Stimulated activated CD4-positive, alpha-beta T cell treated with anti-CD3 and anti-CD28 coated beads, Interleukin-12 subunit alpha, Interleukin-12 subunit beta, amount 100 ng/mL, for 24 hours (primary cell): ENCODE measurements around the gene ATAD3A.
"Not testable (repeated sequence)": the region's sequence is repeated elsewhere in the genome, so short reads cannot be mapped to it uniquely, and the experiment has no call there.

ENCODE experiments used
- DNase-seq, 2 experiments: peaks; one replicate each; pipeline ENCODE4 v3.0.0-alpha.2; 2020; ENCODE audit warnings: low read depth in 2 of 2

ATAD3A gene

DNA sequence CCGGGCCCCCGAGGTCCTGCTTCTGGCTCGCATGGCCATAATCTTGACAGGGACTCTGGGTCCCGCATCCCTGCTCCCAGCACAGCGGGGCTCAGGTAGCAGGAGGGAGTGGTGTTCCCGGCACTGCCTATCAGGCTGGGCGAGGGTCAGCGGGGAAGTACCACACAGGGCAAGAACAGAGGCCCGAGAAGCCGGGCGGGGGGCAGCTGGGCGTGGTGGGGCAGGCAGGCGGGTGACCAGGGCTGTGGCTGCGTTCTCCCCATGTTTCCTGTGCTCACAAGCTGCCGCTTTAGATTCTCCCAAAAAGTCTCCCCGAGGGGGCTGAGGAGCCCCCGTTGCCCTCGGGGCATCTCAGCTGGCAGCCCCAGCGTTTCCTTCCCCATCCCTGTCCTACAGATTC lies 22.1 kb upstream of the ATAD3A start:
- no peak for DNase-seq

DNA sequence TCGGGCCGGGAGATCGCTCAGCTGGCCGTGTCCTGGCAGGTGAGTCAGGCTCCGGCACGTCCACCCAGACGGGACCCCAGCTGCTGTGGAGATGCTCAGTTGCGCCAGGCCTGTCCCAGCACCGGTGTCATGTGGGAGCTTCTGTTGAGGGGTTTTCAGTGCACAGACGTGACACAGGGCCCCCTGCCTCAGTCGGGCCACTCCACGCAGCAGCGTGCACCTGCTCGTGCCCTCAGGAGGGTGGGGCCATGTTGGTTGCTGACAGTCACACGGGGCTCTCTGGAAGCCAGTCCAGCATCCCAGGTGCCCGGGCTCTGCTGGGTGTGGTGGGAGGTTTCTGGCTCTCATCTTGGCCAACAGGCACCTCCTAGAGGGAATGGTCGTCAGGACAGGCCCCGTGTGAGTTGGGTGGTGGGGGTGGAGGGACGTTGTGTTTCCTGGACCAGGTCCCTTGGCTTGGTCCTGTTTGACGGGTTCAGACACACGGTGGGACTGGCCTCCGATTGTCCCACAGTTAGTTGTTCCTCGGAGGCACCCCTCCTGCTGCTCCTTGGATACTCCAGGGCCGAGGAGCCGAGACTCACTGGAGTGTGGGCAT lies 21.2 kb upstream of the ATAD3A start:
- no peak for DNase-seq

DNA sequence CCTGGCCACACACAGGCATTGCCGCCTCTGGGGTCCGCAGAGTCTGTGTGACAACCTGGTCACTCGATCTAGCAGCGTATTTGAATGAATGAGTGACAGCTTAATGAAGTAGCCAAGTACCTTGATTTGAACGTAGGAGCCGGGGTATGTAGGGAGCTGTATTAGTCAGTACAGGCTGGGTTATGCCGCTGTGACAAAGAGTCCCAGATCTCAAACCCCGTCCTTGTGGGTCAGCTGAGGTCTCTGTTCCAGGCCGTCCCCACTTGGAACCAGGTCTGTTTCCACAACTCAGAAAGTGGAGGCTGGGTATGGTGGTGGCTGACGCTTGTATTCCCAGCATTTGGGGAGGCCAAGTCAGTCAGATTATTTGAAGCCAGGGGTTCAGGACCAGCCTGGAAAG lies 20.4 kb upstream of the ATAD3A start:
- no peak for DNase-seq

DNA sequence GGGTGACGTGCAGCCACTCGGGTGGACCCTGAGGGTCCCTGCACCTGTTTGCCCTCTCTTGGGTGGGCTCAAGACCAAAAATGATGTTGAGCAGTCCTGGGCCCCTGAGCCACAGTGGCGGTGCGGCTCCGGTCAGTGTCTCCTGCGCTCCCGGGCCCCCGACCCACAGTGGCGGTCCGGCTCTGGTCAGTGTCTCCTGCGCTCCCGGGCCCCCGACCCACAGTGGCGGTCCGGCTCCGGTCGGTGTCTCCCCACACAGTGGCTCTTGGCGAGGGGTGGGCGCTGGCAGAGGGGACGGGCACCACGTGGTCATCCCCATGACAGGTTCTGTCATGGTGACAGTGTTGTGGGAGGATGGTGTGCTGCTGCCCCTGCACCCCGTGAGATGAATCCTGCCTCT lies 17.7 kb upstream of the ATAD3A start:
- DNase-seq: not testable (repeated sequence)

- DNase-seq: not testable (repeated sequence)
Measured at GRCh38 chr1:1495461-1495975, 16.4 kb upstream of the ATAD3A start.

DNA sequence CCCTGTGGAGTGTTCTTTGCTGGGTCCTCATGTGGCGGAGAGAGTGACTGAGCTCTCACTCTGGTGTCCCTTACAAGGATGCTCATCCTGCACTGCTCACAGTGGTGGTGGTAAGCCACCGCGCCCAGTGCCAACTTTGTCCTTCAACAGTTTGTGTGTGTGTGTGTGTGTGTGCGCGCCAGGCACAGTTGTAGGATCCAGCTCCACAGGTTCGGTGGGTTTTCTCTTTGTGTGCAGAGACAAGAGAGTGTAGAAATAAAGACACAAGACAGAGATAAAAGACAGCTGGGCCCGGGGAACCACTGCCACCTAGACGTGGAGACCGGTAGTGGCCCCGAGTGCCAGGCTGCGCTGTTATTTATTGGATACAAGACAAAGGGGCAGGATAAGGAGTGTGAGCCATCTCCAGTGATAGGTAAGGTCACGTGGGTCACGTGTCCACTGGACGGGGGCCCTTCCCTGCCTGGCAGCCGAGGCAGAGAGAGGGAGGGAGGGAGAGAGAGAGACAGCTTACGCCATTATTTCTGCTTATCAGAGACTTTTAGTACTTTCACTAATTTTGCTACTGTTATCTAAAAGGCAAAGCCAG lies 7.1 kb upstream of the ATAD3A start:
- peak; percentile 40 to 66 for DNase-seq

GRCh38 chr1:1505366-1505798 lies 6.6 kb upstream of the ATAD3A start:
- not testable (repeated sequence) for DNase-seq

GRCh38 chr1:1505801-1506200 lies 6.2 kb upstream of the ATAD3A start:
- not testable (repeated sequence) for DNase-seq

DNA sequence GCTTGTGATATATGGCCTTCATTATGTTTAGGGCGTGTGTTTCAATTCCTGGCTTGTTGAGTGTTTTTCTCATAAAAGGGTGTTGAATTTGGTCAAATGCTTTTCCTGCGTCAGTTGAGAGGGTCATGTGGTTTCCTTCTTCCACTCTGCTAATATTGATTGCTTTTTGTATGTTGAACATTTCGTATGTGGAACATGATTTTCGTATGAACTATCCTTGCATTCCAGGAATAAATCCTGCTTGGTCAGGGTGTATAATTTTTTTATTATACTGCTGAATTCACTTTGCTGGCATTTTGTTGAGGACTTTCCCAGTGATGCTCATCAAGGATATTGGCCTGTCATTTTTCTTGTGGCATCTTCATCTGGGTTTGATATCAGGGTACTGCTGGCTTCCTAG lies 4.7 kb upstream of the ATAD3A start:
- DNase-seq: no peak

- DNase-seq: not testable (repeated sequence)
Measured at GRCh38 chr1:1508775-1509464, 3.0 kb upstream of the ATAD3A start.

DNA sequence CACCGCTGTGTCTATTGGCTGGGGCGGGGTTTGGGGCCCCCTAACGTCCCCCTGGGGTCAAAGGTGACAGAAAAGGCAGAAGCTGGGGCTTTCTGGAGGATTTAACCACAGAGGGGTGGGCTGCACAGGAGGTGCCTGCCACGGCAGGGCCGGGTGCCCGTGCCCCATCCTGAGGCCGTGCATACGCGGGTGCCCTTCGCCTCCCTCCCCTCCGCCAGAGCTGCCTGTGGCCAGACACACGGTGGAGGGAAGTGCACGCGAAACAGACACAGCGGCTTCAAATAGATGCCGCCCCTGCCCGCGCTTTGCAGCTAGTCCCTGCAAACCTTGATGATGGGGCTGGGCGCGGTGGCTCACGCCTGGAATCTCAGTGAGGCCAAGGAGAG lies 2.5 kb upstream of the ATAD3A start:
- DNase-seq: not testable (repeated sequence)

DNA sequence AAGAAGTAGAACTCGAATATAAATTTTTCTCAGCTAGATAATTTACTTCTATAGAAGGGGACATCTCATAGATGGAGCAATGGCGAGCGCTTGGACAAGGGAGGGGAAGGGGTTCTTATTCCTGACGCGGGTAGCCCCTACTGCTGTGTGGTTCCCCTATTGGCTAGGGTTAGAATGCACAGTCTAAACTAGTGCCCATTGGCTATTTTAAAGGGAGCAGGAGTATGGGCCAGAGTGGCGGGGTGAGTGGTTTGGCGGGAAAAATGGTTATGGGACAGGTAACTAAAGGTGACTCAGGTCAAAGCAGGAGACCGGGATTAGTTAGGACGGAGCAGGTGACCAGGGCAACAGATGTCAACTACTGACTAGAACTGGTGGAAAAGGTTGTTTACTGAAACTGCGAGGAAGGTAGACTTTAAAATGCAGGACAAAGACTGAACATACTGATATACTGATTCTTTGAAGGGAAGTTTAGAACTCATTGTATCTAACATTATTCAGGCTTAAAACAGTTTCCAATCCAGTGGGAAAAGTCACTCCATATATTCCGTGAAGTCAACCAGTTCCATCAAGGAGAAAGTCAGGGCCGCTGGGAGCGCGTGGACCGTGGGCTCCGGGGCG lies 940 bp upstream of the ATAD3A start:
- DNase-seq: no peak

DNA sequence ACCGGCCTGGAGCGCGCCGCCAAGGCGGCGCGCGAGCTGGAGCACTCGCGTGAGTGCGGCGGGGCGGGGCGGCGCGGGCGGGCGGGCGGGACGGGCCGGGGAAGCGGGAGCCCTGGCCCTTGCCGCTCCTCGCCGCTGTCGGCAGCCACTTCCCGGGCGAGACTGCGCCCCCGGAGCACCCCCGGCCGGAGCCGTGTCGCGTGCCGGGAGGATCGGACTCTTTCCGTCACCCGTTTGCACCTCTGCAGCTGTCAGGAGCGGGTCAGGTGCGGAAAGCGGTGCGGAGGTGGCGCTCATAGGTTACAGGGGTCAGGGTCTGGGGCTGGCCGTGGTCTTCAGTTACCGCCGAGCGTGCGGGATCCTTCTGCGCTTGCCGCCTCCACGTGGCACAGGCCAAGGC lies 463 bp downstream of the ATAD3A start:
- not testable (repeated sequence) for DNase-seq

DNA sequence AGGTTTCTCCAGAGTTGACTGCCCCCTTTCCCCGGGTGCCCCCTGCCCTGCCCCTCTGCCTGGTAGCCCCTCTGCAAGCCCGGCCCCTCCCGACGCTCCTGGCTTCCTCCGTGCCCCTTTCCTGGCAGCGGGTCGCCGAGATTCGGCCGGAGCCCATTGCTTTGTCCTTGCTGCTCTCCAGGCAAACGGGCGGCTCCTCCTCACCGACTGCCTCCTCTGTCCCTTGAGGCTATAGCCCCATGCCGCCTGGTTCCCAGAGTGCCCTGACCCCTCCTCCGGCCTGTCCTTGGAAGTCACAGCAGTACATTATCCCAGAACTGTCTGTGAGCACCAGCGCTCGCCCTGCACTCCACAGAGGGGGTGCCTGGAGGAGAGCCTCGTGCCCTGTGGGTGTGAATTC lies 1.7 kb downstream of the ATAD3A start:
- not testable (repeated sequence) for DNase-seq

- not testable (repeated sequence) for DNase-seq
Measured at GRCh38 chr1:1514376-1514775, 2.4 kb downstream of the ATAD3A start.

- not testable (repeated sequence) for DNase-seq
Measured at GRCh38 chr1:1516923-1517322, 5.0 kb downstream of the ATAD3A start.

DNA sequence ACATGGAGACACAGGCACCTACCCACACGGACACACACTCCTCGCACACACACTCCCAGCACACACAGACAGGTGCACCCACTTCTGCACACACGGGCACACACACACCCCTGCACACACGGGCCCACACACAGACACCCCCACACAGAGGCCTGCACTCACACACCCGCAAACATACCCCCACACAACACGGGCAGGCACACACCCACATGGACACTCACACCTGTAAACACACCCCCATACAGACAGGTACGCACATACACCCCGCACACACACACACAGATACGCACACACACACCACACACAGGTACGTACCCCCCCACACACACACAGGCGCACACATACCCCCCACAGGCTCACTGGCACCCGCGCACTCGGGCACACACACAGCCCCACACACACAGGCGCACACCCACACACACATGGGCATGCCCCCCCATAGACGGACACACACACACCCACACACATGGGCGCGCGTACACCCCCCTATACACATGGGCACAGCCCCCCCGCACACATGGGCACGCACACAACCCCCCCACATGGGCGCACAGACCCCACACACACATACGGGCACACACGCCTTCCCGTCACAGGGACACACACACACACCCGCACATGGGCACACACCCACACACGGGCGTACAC lies 6.1 kb downstream of the ATAD3A start:
- no peak for DNase-seq

GRCh38 chr1:1518621-1519007 lies 6.7 kb downstream of the ATAD3A start:
- not testable (repeated sequence) for DNase-seq

DNA sequence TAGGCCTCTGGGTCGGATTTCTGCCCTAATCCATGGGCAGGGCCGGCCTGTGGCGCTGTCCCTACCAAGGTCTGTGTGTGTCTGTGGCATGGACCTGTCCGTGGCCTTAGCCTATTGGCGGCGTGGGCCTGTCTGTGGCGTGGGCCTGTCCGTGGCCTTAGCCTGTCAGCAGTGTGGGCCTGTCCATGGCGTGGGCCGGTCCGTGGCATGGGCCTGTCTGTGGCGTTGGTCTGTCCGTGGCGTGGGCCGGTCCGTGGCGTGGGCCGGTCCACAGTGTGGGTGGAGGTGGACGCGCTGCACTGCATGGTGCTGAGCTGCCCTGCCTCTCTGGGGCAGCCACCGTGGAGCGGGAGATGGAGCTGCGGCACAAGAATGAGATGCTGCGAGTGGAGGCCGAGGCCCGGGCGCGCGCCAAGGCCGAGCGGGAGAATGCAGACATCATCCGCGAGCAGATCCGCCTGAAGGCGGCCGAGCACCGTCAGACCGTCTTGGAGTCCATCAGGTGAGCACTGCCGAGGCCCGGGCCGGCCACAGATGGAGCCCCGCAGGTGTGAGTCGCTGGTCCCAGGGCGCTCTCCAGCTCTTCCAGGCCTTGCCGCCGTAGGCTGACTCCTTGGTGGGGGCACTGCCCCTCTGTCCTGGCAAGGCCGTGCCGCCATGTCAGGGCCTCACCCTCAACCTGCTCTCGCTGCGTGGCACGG lies 8.0 kb downstream of the ATAD3A start:
- not testable (repeated sequence) for DNase-seq

DNA sequence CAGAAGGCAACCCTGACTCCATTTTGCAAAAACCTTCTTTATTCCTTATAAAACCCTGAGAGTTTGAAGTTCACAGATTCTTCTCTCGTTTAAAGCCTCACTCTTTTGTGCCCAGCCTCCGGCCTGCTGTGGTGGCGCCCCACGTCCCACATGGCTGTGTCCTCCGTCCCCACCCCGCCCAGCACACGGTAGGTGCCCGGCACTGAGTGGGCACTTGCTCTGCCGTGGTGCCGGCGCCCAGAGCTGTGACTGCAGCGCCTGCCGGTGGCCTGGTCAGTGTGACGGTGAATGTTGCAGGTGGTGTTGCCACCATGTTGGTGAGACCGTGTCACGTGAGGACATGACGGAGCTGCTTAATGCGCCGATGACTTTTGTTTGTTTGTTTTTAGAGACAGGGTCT lies 9.4 kb downstream of the ATAD3A start:
- DNase-seq: no peak

DNA sequence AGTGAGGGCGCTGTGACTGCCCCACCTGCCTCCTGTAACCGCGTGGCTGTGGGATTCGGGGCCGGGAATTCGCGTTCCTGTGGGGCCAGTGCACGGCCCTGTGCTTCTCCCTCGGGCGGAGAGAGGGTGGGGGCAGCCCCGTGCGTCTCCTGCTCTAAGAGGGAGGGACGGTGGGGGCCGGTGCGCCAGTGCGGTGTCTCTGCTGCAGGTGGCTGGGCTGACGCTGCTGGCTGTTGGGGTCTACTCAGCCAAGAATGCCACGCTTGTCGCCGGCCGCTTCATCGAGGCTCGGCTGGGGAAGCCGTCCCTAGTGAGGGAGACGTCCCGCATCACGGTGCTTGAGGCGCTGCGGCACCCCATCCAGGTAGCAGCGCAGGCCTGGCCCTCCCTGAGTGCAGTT lies 10.6 kb downstream of the ATAD3A start:
- not testable (repeated sequence) for DNase-seq
